BJ (cell line): ENCODE measurements around the gene ADAMTS17. TPM values are rescaled to one million over a fixed set of nuclear protein-coding genes. Genes with fewer than 3 reads are reported as not detected.
A peak's percentile ranks its signal among the peaks of the same experiment; 100 is the strongest.
"Not testable (repeated sequence)": the region's sequence is repeated elsewhere in the genome, so short reads cannot be mapped to it uniquely, and the experiment has no call there.

Experiments
- CTCF ChIA-PET: fragments of 350-600 bp; formaldehyde crosslinking; extraction: SDS; loops from one replicate; lab custom pipeline; 2021; ENCODE audit warnings: antibody characterized with exemption, inconsistent platforms; lab: Yijun Ruan, JAX
- POLR2A ChIA-PET: fragments of 300-600 bp; sonication (Branson Sonifier 250); formaldehyde crosslinking; extraction: SDS; loops from one replicate; lab custom pipeline; 2021; ENCODE audit warnings: antibody characterized with exemption; lab: Charles Lee
- DNase-seq: peaks from one replicate; pipeline ENCODE4 v3.0.0-alpha.2; 2011; ENCODE audit warnings: low read depth
- H3K27me3 ChIP-seq: 2 replicates; pipeline ENCODE4 v1.6.0; 2011; ENCODE audit warnings: low read length; ENCODE audit not compliant: control insufficient read depth, insufficient read depth
- H3K36me3 ChIP-seq: 2 replicates; pipeline ENCODE4 v1.5.1; 2011; ENCODE audit warnings: low read length; ENCODE audit not compliant: control insufficient read depth, insufficient read depth
- H3K4me3 ChIP-seq: 2 replicates; pipeline ENCODE4 v1.5.1; 2011; ENCODE audit warnings: low read depth, mild to moderate bottlenecking, control low read depth, low read length
- polyA plus RNA-seq: library from polyadenylated mRNA; depleted of rRNA; stranded (reverse); fragments of >200 nt; gene quantifications from 2 replicates; pipeline ENCODE4 v1.2.3, GENCODE V29; 2011
- TF ChIP-seq, protein P1 (sequence below): IDR thresholded peaks from 2 replicates; pipeline ENCODE4 v1.5.1; 2011; ENCODE audit warnings: low read depth, mild to moderate bottlenecking, control low read depth, inconsistent platforms, low read length, moderate library complexity; ENCODE audit not compliant: insufficient read depth

ADAMTS17 gene
- polyA plus RNA-seq, 1 experiment: not detected

DNA sequence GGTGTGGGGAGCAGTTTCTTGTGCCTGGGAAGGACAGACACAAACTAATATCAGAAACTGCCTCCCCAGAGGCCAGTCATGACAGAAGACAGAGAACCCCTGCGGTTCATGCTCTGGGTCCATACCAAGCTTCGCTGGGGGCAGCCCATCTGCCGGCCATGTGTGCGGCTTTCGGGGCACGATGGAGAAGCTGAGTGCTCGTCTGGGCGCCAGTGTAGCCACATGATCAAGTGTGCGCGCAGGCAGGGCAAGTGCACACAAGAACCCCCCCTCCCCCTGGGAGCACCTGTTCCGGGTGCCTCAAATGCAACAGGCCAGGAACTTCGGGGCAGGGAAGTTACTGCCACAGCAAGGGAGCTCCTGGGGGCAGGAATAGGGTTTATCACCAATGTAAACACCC lies 1.8 kb downstream of the ADAMTS17 start:
- peaks cover 2% of the 10 kb centered on the region; the same call in 1 of the 2 replicates for H3K27me3 ChIP-seq
- POLR2A ChIA-PET: no interaction called here
- TF ChIP-seq, protein P1, sequence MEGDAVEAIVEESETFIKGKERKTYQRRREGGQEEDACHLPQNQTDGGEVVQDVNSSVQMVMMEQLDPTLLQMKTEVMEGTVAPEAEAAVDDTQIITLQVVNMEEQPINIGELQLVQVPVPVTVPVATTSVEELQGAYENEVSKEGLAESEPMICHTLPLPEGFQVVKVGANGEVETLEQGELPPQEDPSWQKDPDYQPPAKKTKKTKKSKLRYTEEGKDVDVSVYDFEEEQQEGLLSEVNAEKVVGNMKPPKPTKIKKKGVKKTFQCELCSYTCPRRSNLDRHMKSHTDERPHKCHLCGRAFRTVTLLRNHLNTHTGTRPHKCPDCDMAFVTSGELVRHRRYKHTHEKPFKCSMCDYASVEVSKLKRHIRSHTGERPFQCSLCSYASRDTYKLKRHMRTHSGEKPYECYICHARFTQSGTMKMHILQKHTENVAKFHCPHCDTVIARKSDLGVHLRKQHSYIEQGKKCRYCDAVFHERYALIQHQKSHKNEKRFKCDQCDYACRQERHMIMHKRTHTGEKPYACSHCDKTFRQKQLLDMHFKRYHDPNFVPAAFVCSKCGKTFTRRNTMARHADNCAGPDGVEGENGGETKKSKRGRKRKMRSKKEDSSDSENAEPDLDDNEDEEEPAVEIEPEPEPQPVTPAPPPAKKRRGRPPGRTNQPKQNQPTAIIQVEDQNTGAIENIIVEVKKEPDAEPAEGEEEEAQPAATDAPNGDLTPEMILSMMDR: no peak
- H3K36me3 ChIP-seq: no peaks in the 10 kb centered on the region
- H3K4me3 ChIP-seq: no peak overlapping the region
- DNase-seq: no peak
- CTCF ChIA-PET: interaction anchor here (5.3 kb wide), 1 partner anchor 10 kb away, joined by 25 read pairs; no protein-coding TSS in a partner anchor

DNA sequence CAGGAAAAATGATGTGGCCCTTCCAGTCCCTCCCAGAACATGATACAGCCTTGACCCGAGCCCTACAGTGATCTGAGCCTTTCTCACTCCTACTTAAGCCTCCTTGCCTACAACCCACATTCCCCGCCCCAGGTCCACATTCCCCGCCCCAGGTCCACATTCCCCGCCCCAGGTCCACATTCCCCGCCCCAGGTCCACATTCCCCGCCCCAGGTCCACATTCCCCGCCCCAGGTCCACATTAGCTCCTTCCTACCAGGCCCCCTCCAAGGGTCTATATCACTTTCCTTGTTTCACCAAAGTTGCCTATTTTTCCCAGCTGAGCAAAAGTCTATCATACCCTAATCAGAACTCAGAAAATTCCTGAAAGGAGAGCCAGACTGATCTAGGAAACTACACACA lies 2.3 kb downstream of the ADAMTS17 start:
- H3K4me3 ChIP-seq, POLR2A ChIA-PET, H3K27me3 ChIP-seq, DNase-seq, H3K36me3 ChIP-seq: not testable (repeated sequence)
- CTCF ChIA-PET: interaction anchor here (5.3 kb wide), 1 partner anchor 11 kb away, joined by 25 read pairs; no protein-coding TSS in a partner anchor

- H3K36me3 ChIP-seq: no peaks in the 10 kb centered on the region
- TF ChIP-seq, protein P1: peak; percentile 22; the same call in 1 of the 2 replicates
- no peak for DNase-seq
- H3K27me3 ChIP-seq: peaks cover 2% of the 10 kb centered on the region; the same call in 1 of the 2 replicates
- CTCF ChIA-PET: interaction anchor here (0.8 to 5.3 kb wide), 3 partner anchors 8 to 410 kb away, joined by 3 to 25 read pairs (median 3); no protein-coding TSS in a partner anchor
- H3K4me3 ChIP-seq: no peak overlapping the region
- POLR2A ChIA-PET: no interaction called here
Measured at GRCh38 chr15:100338971-100339444, 2.8 kb downstream of the ADAMTS17 start.

- CTCF ChIA-PET: interaction anchor here (0.5 to 5.3 kb wide), 4 partner anchors 9 to 410 kb away, joined by 3 to 25 read pairs (median 3); no protein-coding TSS in a partner anchor
- TF ChIP-seq, protein P1: no peak
- Histone ChIP-seq H3K27me3 (peaks cover 2% of the 10 kb centered on the region; the same call in 1 of the 2 replicates), H3K36me3 (no peaks in the 10 kb centered on the region), H3K4me3 (no peak overlapping the region)
- POLR2A ChIA-PET: no interaction called here
- DNase-seq: no peak
Measured at GRCh38 chr15:100338247-100338646, 3.5 kb downstream of the ADAMTS17 start.

GRCh38 chr15:100337096-100338044 lies 4.4 kb downstream of the ADAMTS17 start:
- DNase-seq: no peak
- CTCF ChIA-PET: interaction anchor here (5.3 kb wide), 1 partner anchor 13 kb away, joined by 25 read pairs; no protein-coding TSS in a partner anchor
- TF ChIP-seq, protein P1: no peak
- Histone ChIP-seq H3K27me3 (peaks cover 2% of the 10 kb centered on the region; the same call in 1 of the 2 replicates), H3K36me3 (no peaks in the 10 kb centered on the region), H3K4me3 (no peak overlapping the region)
- POLR2A ChIA-PET: no interaction called here
